Uterus (tissue), 4 donors: ENCODE results near the gene C6orf62. TPM values are rescaled to one million over a fixed set of nuclear protein-coding genes. Genes with fewer than 3 reads are reported as not detected.
"Not testable (repeated sequence)": the region's sequence is repeated elsewhere in the genome, so short reads cannot be mapped to it uniquely, and the experiment has no call there.

ENCODE experiments used
- DNase-seq, 2 donors: peaks; one replicate each; pipeline ENCODE4 v3.0.0-alpha.2; 2019 to 2020
- H3K27ac ChIP-seq, 2 donors: fragments of 200-600 bp; sonication (generic); 1 replicate in 1 of 2; 2 replicates in 1 of 2; pipeline ENCODE4 v1.5.1; 2016 to 2018
- H3K27me3 ChIP-seq, 2 donors: fragments of 200-600 bp; sonication (generic); one replicate each; pipeline ENCODE4 v1.5.1; 2018 to 2019; ENCODE audit warnings: control low read depth in 1 of 2
- H3K36me3 ChIP-seq, 2 donors: fragments of 200-600 bp; sonication (generic); one replicate each; pipeline ENCODE4 v1.5.1; 2019; ENCODE audit warnings: control low read depth in 1 of 2
- H3K4me1 ChIP-seq, 2 donors: fragments of 200-600 bp; sonication (generic); one replicate each; pipeline ENCODE4 v1.5.1; 2018 to 2019; ENCODE audit warnings: control low read depth in 1 of 2
- H3K4me3 ChIP-seq, 2 donors: fragments of 200-600 bp; sonication (generic); 1 replicate in 1 of 2; 2 replicates in 1 of 2; pipeline ENCODE4 v1.5.1; 2018 to 2019; ENCODE audit warnings: mild to moderate bottlenecking in 1 of 2
- H3K9me3 ChIP-seq, 2 donors: fragments of 200-600 bp; sonication (generic); one replicate each; pipeline ENCODE4 v1.5.1; 2019; ENCODE audit warnings: control low read depth in 1 of 2
- CTCF ChIP-seq, 4 experiments: fragments of 200-600 bp in 2 of 4; fragments of 450-650 bp in 2 of 4; sonication (generic) in 2 of 4; IDR thresholded peaks; one replicate each; pipeline ENCODE4 v1.5.1; 2016 to 2019; ENCODE audit warnings: antibody characterized with exemption in 4 of 4, mild to moderate bottlenecking in 2 of 4, moderate library complexity in 1 of 4
- POLR2A ChIP-seq, 2 donors: fragments of 450-650 bp; IDR thresholded peaks; one replicate each; pipeline ENCODE4 v1.6.1; 2016; ENCODE audit warnings: antibody characterized with exemption in 2 of 2, mild to moderate bottlenecking in 1 of 2, moderate library complexity in 1 of 2
- intact Hi-C: fragments of 100-400 bp; cut with DNase I; formaldehyde crosslinking; loops from one replicate; pipeline ENCODE4 v1.15.1; 2023; ENCODE audit warnings: low total_unique reads
- total RNA-seq, 4 donors: library from RNA; depleted of rRNA in 3 of 4; stranded (reverse); fragments of >200 nt in 3 of 4; gene quantifications; one replicate each; pipeline versions ENCODE4 v1.1.0 to v1.2.4, GENCODE V29; 2014 to 2023
- donor health status: DM: yes; HTN: yes; CAD: no.

C6orf62 gene
- total RNA-seq, 4 donors from 2014 or later = 14.3 to 93.7 (median 59.9) TPM

- DNase-seq = no peak
- Histone ChIP-seq H3K27me3 (no peaks in the 10 kb centered on the region), H3K36me3 (no peaks in the 10 kb centered on the region), H3K4me3 (peak overlapping the region; percentile 62 to 88), H3K4me1 (peaks cover 0 to 15% of the 10 kb centered on the region in 2 donors), H3K27ac (peak overlapping the region; percentile 98 to 99), H3K9me3 (no peaks in the 10 kb centered on the region)
- intact Hi-C loops = no loop called here
- TF ChIP-seq CTCF (IDR thresholded peaks at IDR 0.05) = no peak
These were observed 367 bp downstream of the C6orf62 start for GRCh38 chr6:24718449-24719124.

- intact Hi-C loops, H3K27me3 ChIP-seq, H3K9me3 ChIP-seq, DNase-seq, H3K36me3 ChIP-seq: not testable (repeated sequence)
- Histone ChIP-seq H3K27ac (peak overlapping the region in 1 of 2 donors; percentile 99), H3K4me1 (peaks cover 0 to 13% of the 10 kb centered on the region in 2 donors), H3K4me3 (peak overlapping the region; percentile 62 to 88)
These were observed 2.3 kb downstream of the C6orf62 start for GRCh38 chr6:24716602-24717148.

- H3K4me3 ChIP-seq = no peak overlapping the region
- peaks cover 0 to 8% of the 10 kb centered on the region in 2 donors for H3K4me1 ChIP-seq
- DNase-seq = no peak
- H3K36me3 ChIP-seq = no peaks in the 10 kb centered on the region
- no peaks in the 10 kb centered on the region for H3K27me3 ChIP-seq
- H3K27ac ChIP-seq = no peak overlapping the region
- TF ChIP-seq POLR2A (IDR thresholded peaks at IDR 0.05) (no peak), CTCF (IDR thresholded peaks at IDR 0.05) (no peak)
- intact Hi-C loops = no loop called here
- no peaks in the 10 kb centered on the region for H3K9me3 ChIP-seq
These were observed 8.2 kb downstream of the C6orf62 start for GRCh38 chr6:24710519-24711303.

- Histone ChIP-seq H3K27me3 (no peaks in the 10 kb centered on the region), H3K4me1 (peaks cover 0 to 11% of the 10 kb centered on the region in 2 donors), H3K4me3 (no peak overlapping the region), H3K27ac (no peak overlapping the region), H3K36me3 (no peaks in the 10 kb centered on the region), H3K9me3 (no peaks in the 10 kb centered on the region)
- DNase-seq = no peak
- intact Hi-C loops = no loop called here
- TF ChIP-seq POLR2A (IDR thresholded peaks at IDR 0.05) = no peak
These were observed 9.8 kb downstream of the C6orf62 start for GRCh38 chr6:24709014-24709711.

- Histone ChIP-seq H3K27ac (no peak overlapping the region), H3K36me3 (no peaks in the 10 kb centered on the region), H3K4me3 (no peak overlapping the region), H3K4me1 (peaks cover 0 to 8% of the 10 kb centered on the region in 2 donors), H3K27me3 (no peaks in the 10 kb centered on the region), H3K9me3 (no peaks in the 10 kb centered on the region)
- no peak for DNase-seq
- TF ChIP-seq CTCF (IDR thresholded peaks at IDR 0.05) = no peak
- no peak for TF ChIP-seq POLR2A (IDR thresholded peaks at IDR 0.05)
- intact Hi-C loops = no loop called here
These were observed 10.3 kb downstream of the C6orf62 start for GRCh38 chr6:24708612-24709011.
